IMR-90 (cell line): ENCODE data around the gene ZSCAN5A. TPM values are rescaled to one million over a fixed set of nuclear protein-coding genes. Genes with fewer than 3 reads are reported as not detected.
"Not testable (repeated sequence)": the region's sequence is repeated elsewhere in the genome, so short reads cannot be mapped to it uniquely, and the experiment has no call there.

ENCODE experiments used
- ATAC-seq: fragments of 200-7000 bp; cut with Tn5 transposase; 2 replicates; pipeline ENCODE4 v1.9.1; 2020; ENCODE audit warnings: low read depth, mild to moderate bottlenecking, moderate library complexity
- BruUV-seq: library from RNA; stranded (reverse); fragments of 400-500 nt; replicated peaks from 2 replicates; lab custom pipeline; 2021; lab: Mats Ljungman, UMichigan
- CTCF ChIA-PET: fragments of 300-600 bp; formaldehyde crosslinking; extraction: SDS; loops from one replicate; lab custom pipeline; 2021; ENCODE audit warnings: antibody characterized with exemption; lab: Yijun Ruan, JAX
- POLR2A ChIA-PET: fragments of 300-600 bp; sonication (Branson Sonifier 250); formaldehyde crosslinking; loops from one replicate; lab custom pipeline; 2022; ENCODE audit warnings: antibody characterized with exemption; ENCODE audit not compliant: unreplicated experiment; lab: Charles Lee
- DNase-seq: peaks from one replicate; pipeline ENCODE4 v3.0.0; 2013
- H2AFZ ChIP-seq: replicated peaks from 2 replicates; pipeline ENCODE3; 2013; ENCODE audit warnings: low read length, mild to moderate bottlenecking; ENCODE audit not compliant: poor library complexity
- H2AK5ac ChIP-seq: 2 replicates; pipeline ENCODE4 v1.6.1; 2013; ENCODE audit warnings: low read depth, low read length, inconsistent platforms
- H2AK9ac ChIP-seq: replicated peaks from 2 replicates; pipeline ENCODE3; 2013; ENCODE audit warnings: mild to moderate bottlenecking, low read depth, low read length, moderate library complexity; ENCODE audit not compliant: poor library complexity
- H2BK120ac ChIP-seq: 2 replicates; pipeline ENCODE4 v1.6.1; 2013; ENCODE audit warnings: low read depth, low read length, inconsistent platforms
- H2BK15ac ChIP-seq: 3 replicates; pipeline ENCODE4 v1.6.1; 2013; ENCODE audit warnings: low read depth, low read length, inconsistent platforms
- H2BK20ac ChIP-seq: 2 replicates; pipeline ENCODE4 v1.6.1; 2013; ENCODE audit warnings: low read depth, mild to moderate bottlenecking, inconsistent platforms, low read length, moderate library complexity
- H2BK5ac ChIP-seq: 2 replicates; pipeline ENCODE4 v1.6.1; 2013; ENCODE audit warnings: mild to moderate bottlenecking, low read depth, low read length, inconsistent platforms; ENCODE audit not compliant: poor library complexity, severe bottlenecking
- H3K14ac ChIP-seq: replicated peaks from 2 replicates; pipeline ENCODE4 v1.6.1; 2013; ENCODE audit warnings: low read depth, low read length, inconsistent platforms
- H3K18ac ChIP-seq: 2 replicates; pipeline ENCODE4 v1.6.1; 2013; ENCODE audit warnings: low read depth, low read length, control low read depth
- H3K23ac ChIP-seq: 2 replicates; pipeline ENCODE4 v1.6.1; 2013; ENCODE audit warnings: low read depth, low read length, inconsistent platforms
- H3K27ac ChIP-seq: 2 replicates; pipeline ENCODE4 v1.5.1; 2013; ENCODE audit warnings: mild to moderate bottlenecking, control low read depth, low read length; ENCODE audit not compliant: insufficient read depth
- H3K27me3 ChIP-seq: 2 replicates; pipeline ENCODE4 v1.6.1; 2013; ENCODE audit warnings: low read length; ENCODE audit not compliant: control insufficient read depth, insufficient read depth
- H3K36me3 ChIP-seq: 2 replicates; pipeline ENCODE4 v1.6.1; 2013; ENCODE audit warnings: low read length, mixed read lengths; ENCODE audit not compliant: control insufficient read depth, insufficient read depth
- H3K4ac ChIP-seq: 2 replicates; pipeline ENCODE4 v1.6.1; 2013; ENCODE audit warnings: low read depth, low read length, inconsistent platforms
- H3K4me1 ChIP-seq: 2 replicates; pipeline ENCODE4 v1.6.1; 2013; ENCODE audit warnings: low read length, mixed read lengths; ENCODE audit not compliant: control insufficient read depth, insufficient read depth
- H3K4me2 ChIP-seq: 2 replicates; pipeline ENCODE4 v1.6.1; 2013; ENCODE audit warnings: low read depth, mild to moderate bottlenecking, control low read depth, low read length, moderate library complexity
- H3K4me3 ChIP-seq: 2 replicates; pipeline ENCODE4 v1.5.1; 2013; ENCODE audit warnings: low read depth, mild to moderate bottlenecking, control low read depth, low read length, moderate library complexity; ENCODE audit not compliant: insufficient read depth
- H3K56ac ChIP-seq: 2 replicates; pipeline ENCODE4 v1.6.1; 2013; ENCODE audit warnings: low read length, inconsistent platforms; ENCODE audit not compliant: insufficient read depth; ENCODE audit errors: extremely low read depth
- H3K79me1 ChIP-seq, 2 experiments: 2 replicates each; pipeline ENCODE4 v1.6.1; 2013; ENCODE audit warnings: low read length in 2 of 2, inconsistent platforms in 1 of 2, low read depth in 1 of 2
- H3K9ac ChIP-seq: 2 replicates; pipeline ENCODE4 v1.6.1; 2013; ENCODE audit warnings: low read depth, low read length, control low read depth
- H3K9me1 ChIP-seq: 2 replicates; pipeline ENCODE4 v1.6.1; 2013; ENCODE audit warnings: low read length, inconsistent platforms; ENCODE audit not compliant: insufficient read depth
- H3K9me3 ChIP-seq: 2 replicates; pipeline ENCODE4 v1.6.1; 2013; ENCODE audit warnings: low read length; ENCODE audit not compliant: control insufficient read depth, insufficient read depth
- H4K20me1 ChIP-seq: 2 replicates; pipeline ENCODE4 v1.6.1; 2013; ENCODE audit warnings: low read length, inconsistent platforms; ENCODE audit not compliant: insufficient read depth
- H4K5ac ChIP-seq: 2 replicates; pipeline ENCODE4 v1.6.1; 2013; ENCODE audit warnings: mild to moderate bottlenecking, low read depth, low read length, control low read depth
- H4K8ac ChIP-seq, 2 experiments: 2 replicates each; pipeline ENCODE4 v1.6.1; 2013; ENCODE audit warnings: low read depth in 2 of 2, low read length in 2 of 2, control low read depth in 1 of 2, inconsistent platforms in 1 of 2
- H4K91ac ChIP-seq: 2 replicates; pipeline ENCODE4 v1.6.1; 2013; ENCODE audit warnings: low read depth, low read length, inconsistent platforms; ENCODE audit not compliant: insufficient read depth
- MAZ ChIP-seq: IDR thresholded peaks from 2 replicates; pipeline ENCODE4 v1.6.1; 2012; ENCODE audit warnings: low read depth, mild to moderate bottlenecking, low read length, improper control_type of control experiment, moderate library complexity, borderline replicate concordance
- RAD21 ChIP-seq: IDR thresholded peaks from 2 replicates; pipeline ENCODE4 v1.6.1; 2012; ENCODE audit warnings: low read length, improper control_type of control experiment
- SMC3 ChIP-seq: fragments of 150-350 bp; IDR thresholded peaks from 2 replicates; pipeline ENCODE4 v1.6.1; 2016; ENCODE audit warnings: low read depth, mild to moderate bottlenecking, antibody characterized with exemption, low read length, moderate library complexity
- WGBS, 2 experiments: methylation state at CpG; one replicate each; pipeline versions ENCODE4 v1.1.5 to v1.1.7; 2013; ENCODE audit warnings: missing lambda C conversion rate in 2 of 2; ENCODE audit not compliant: insufficient read length in 1 of 2; ENCODE audit errors: extremely low coverage in 2 of 2; 5-methylcytosine and 5-hydroxymethylcytosine counted together
- dilution Hi-C: fragments of 300-500 bp; cut with HindIII; formaldehyde crosslinking; loops from one replicate; pipeline ENCODE4 v1.14.3; 2018; ENCODE audit warnings: low sequenced_read_pairs; ENCODE audit not compliant: unreplicated experiment
- in situ Hi-C: fragments of 300-500 bp; cut with MboI; formaldehyde crosslinking; loops from 3 replicates; pipeline ENCODE4 v1.14.3; 2019; ENCODE audit warnings: low sequenced_read_pairs, inconsistent platforms, mixed read lengths
- intact Hi-C: fragments of 100-400 bp; cut with micrococcal nuclease; formaldehyde crosslinking; loops from 2 replicates; pipeline ENCODE4 v1.10.0; 2022
- polyA plus RNA-seq, 3 experiments: library from polyadenylated mRNA; depleted of rRNA; stranded (reverse); fragments of >200 nt; gene quantifications; 2 replicates each; pipeline ENCODE4 v1.2.3, GENCODE V29; 2012; ENCODE audit warnings: low replicate concordance in 1 of 3
- total RNA-seq: library from RNA; depleted of rRNA; stranded (reverse); fragments of >200 nt; gene quantifications from 2 replicates; pipeline ENCODE4 v1.2.3, GENCODE V29; 2012

ZSCAN5A gene
- total and polyA plus RNA-seq, 2 of the 4 experiments (the other 2 are of a cell fraction), result 4.3 to 5.0 TPM

- no peak for TF ChIP-seq SMC3
- TF ChIP-seq RAD21, result no peak
- no peak for TF ChIP-seq MAZ
These were observed 102.9 kb downstream of the ZSCAN5A start (continued) for GRCh38 chr19:56211718-56212117.

GRCh38 chr19:56210036-56210435, 104.6 kb downstream of the ZSCAN5A start:
- DNase-seq, H4K8ac ChIP-seq, H4K20me1 ChIP-seq, intact Hi-C loops, H3K27me3 ChIP-seq, H3K4me2 ChIP-seq, H3K14ac ChIP-seq, H2AK9ac ChIP-seq, H4K91ac ChIP-seq, POLR2A ChIA-PET, H4K5ac ChIP-seq, H2BK15ac ChIP-seq, H2AK5ac ChIP-seq, H3K36me3 ChIP-seq, CTCF ChIA-PET, H3K79me1 ChIP-seq, H2BK5ac ChIP-seq, H3K9ac ChIP-seq, dilution Hi-C loops, H3K4ac ChIP-seq, H3K23ac ChIP-seq, H3K27ac ChIP-seq, BruUV-seq, H3K4me3 ChIP-seq, H3K56ac ChIP-seq, ATAC-seq, H2BK120ac ChIP-seq, H2BK20ac ChIP-seq, H3K4me1 ChIP-seq, H3K9me1 ChIP-seq, H2AFZ ChIP-seq, H3K9me3 ChIP-seq, H3K18ac ChIP-seq, in situ Hi-C loops: not testable (repeated sequence)
- no CpG with 5 or more reads among the region's 9 CpGs for WGBS, 2 experiments
